ENCODE data around the gene MSH4.
"Not testable (repeated sequence)": the region's sequence is repeated elsewhere in the genome, so short reads cannot be mapped to it uniquely, and the experiment has no call there.

Gene MSH4

DNA sequence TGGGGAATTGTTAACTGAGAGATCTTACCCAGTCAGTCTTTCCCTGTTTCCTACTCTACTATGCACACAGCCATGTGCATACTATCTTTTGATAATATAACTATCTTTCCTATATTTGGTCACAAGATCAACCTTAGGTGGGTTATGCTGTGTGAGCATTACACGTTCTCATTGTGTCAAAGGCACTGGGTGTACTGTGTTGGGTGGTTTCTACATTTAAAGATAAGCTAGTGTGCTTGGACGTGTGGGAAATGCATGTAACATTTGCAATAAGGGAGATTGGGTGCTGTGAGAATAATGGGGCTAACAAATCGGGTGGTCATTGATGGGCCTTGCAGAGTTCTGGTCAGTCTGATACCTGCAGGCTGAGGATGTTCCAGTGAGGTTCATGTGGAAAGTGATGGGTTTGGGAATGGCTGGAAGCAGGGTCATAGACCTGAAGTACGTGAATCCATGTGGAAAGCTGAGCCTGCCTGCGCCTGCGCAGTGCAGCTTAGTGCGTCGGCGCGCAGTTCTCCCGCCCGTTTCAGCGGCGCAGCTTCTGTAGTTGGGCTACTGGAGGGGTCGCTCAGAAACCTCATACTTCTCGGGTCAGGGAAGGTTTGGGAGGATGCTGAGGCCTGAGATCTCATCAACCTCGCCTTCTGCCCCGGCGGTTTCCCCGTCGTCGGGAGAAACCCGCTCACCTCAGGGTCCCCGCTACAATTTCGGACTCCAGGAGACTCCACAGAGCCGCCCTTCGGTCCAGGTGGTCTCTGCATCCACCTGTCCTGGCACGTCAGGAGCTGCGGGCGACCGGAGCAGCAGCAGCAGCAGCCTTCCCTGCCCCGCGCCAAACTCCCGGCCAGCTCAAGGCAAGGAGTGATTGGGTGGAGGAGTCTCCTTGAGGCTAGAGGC is at the start of gene MSH4:
Gene MSH4 (plus strand): TSS at position 507 of the 897 bp plus-strand sequence. CDS start 104 bp downstream, at position 611.
- H3K27ac Mint-ChIP-seq, result peak within 1 kb of the TSS; percentile 76
- peaks cover 2 to 3% of the 10 kb centered on the region in 2 donors for H3K4me1 Mint-ChIP-seq
- no peak for DNase-seq
- peak; percentile 28 to 30 for ATAC-seq (replicated peaks)
- H3K9me3 Mint-ChIP-seq, result no peaks in the 10 kb centered on the region
- peaks cover 32 to 53% of the 10 kb centered on the region in 2 donors for H3K36me3 Mint-ChIP-seq
- peak within 1 kb of the TSS in 1 of 2 donors; percentile 50 for H3K4me3 Mint-ChIP-seq
- no peaks in the 10 kb centered on the region for H3K27me3 Mint-ChIP-seq

GRCh38 chr1:75757210-75757609 is 39.5 kb upstream of the MSH4 start:
- not testable (repeated sequence) for H3K9me3 Mint-ChIP-seq; H3K27ac Mint-ChIP-seq; H3K4me3 Mint-ChIP-seq; DNase-seq; H3K4me1 Mint-ChIP-seq; H3K27me3 Mint-ChIP-seq; ATAC-seq (replicated peaks)
- H3K36me3 Mint-ChIP-seq, result peaks cover 61 to 72% of the 10 kb centered on the region in 2 donors

DNA sequence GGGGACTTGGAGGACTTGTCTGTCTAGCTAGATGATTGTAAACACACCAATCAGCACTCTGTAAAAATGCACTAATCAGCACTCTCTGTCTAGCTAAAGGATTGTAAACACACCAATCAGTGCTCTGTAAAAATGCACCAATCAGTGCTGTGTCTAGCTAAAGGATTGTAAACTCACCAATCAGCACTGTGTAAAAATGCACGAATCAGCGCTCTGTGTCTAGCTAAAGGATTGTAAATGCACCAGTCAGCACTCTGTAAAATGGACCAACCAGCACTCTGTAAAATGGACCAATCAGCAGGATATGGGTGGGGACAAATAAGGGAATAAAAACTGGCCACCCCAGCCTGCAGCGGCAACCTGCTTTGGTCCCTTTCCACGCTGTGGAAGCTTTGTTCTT is 38.1 kb upstream of the MSH4 start:
- H3K27me3 Mint-ChIP-seq; ATAC-seq (replicated peaks); H3K9me3 Mint-ChIP-seq; DNase-seq; H3K4me1 Mint-ChIP-seq; H3K27ac Mint-ChIP-seq; H3K4me3 Mint-ChIP-seq: not testable (repeated sequence)
- H3K36me3 Mint-ChIP-seq, result peaks cover 51 to 60% of the 10 kb centered on the region in 2 donors

DNA sequence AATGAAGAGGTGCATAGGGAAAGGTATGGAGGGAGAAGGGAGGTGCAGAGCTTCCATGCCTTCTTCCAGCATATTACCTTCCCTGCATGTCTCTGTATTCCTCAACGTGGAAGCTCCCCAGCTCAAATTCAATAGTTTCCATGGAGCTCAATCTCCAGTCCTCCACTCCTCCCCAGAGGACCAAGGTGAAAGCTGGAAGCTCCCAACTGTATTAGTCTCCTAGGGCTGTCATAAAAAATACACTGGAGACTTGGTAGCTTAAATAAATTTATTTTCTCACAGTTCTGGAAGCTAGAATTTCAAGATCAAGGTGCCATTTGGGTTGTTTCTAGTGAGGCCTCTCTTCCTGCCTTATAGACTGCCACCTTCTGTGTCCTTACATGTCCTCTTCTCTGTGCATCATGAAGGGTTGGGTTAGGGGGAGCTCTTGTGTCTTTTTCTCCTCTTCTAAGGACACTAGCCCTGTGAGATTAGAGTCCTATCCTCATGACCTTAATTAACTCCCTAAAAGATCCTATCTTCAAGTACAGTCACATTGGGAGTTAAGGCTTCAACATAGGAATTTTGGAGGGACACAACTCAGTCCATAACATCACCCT is 32.5 kb upstream of the MSH4 start:
- DNase-seq, result no peak
- Mint-ChIP-seq H3K4me3 (no peak overlapping the region), H3K36me3 (peaks cover 7 to 20% of the 10 kb centered on the region in 2 donors), H3K27ac (no peak overlapping the region), H3K9me3 (no peaks in the 10 kb centered on the region), H3K27me3 (no peaks in the 10 kb centered on the region), H3K4me1 (peaks cover 0 to 2% of the 10 kb centered on the region in 2 donors)
- ATAC-seq (replicated peaks), result no peak

DNA sequence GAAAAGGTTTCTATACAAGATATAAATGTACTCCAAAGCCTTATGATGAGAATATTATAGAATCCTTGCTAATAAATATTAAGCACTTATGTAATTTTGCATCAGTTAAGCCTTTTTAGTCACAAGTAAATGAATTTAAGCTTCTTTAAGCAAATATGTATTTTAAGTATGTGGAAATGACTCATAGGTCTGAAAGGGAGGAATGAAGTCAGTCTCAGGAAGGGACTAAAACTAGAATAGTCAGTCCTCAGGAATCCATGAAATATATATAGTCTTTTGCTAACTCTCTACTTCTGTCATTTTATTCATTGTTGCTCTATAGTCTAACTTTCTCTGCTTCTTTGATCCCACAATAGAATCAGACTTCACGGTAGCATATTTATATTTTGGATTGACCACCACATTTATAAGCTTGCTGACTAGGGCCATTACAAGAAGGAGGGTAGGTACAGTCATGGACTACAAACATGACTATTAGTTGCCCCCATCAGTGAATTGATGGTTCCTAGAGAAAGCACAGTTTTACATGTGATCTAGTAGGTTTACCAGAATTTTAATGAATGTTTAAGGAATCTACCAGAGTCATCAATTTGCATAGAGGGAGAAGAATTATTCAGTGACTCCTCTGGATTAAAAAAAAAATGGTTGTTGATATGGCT is 30.9 kb upstream of the MSH4 start:
- no peak for ATAC-seq (replicated peaks)
- Mint-ChIP-seq H3K4me1 (peaks cover 0 to 2% of the 10 kb centered on the region in 2 donors), H3K27me3 (no peaks in the 10 kb centered on the region), H3K36me3 (peaks cover 7 to 17% of the 10 kb centered on the region in 2 donors), H3K9me3 (no peaks in the 10 kb centered on the region), H3K27ac (no peak overlapping the region), H3K4me3 (no peak overlapping the region)
- DNase-seq, result no peak

- no peaks in the 10 kb centered on the region for H3K9me3 Mint-ChIP-seq
- DNase-seq, result no peak
Measured at GRCh38 chr1:75768016-75768415, 28.7 kb upstream of the MSH4 start.

DNA sequence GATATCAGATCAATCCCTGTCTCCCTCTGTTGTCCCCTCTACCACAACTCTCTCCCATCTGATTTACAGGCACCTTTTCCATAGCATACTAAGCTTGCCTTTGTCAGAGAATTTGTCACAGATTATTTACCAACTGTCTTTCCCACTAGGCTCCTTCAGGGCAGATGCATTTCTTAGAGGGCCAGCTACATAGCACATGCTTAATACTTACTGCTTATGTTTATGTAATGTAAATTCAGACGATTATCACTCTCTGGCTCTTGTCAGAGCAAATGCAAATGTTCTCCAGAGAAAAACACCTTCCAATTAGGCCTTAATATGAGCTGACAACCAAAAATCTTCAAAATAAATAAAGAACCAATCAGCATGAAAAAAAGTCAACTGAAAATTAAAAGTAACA is 25.9 kb upstream of the MSH4 start:
- Mint-ChIP-seq H3K9me3 (no peaks in the 10 kb centered on the region), H3K27me3 (peaks cover 7 to 14% of the 10 kb centered on the region in 2 donors), H3K27ac (no peak overlapping the region), H3K4me1 (peaks cover 0 to 2% of the 10 kb centered on the region in 2 donors), H3K36me3 (peaks cover 0 to 9% of the 10 kb centered on the region in 2 donors), H3K4me3 (no peak overlapping the region)
- ATAC-seq (replicated peaks), result no peak
- DNase-seq, result no peak

More at GRCh38 chr1:75768016-75768415, 28.7 kb upstream of the MSH4 start:
- Mint-ChIP-seq H3K27ac (no peak overlapping the region), H3K27me3 (no peaks in the 10 kb centered on the region), H3K4me3 (no peak overlapping the region), H3K36me3 (peaks cover 7 to 9% of the 10 kb centered on the region in 2 donors), H3K4me1 (peaks cover 0 to 2% of the 10 kb centered on the region in 2 donors)
- ATAC-seq (replicated peaks), result no peak

- Mint-ChIP-seq H3K9me3 (no peaks in the 10 kb centered on the region), H3K27ac (no peak overlapping the region), H3K27me3 (peaks cover 7 to 14% of the 10 kb centered on the region in 2 donors), H3K36me3 (peaks cover 0 to 9% of the 10 kb centered on the region in 2 donors), H3K4me1 (no peaks in the 10 kb centered on the region), H3K4me3 (no peak overlapping the region)
- no peak for ATAC-seq (replicated peaks)
- DNase-seq, result no peak
Measured at GRCh38 chr1:75771978-75772377, 24.7 kb upstream of the MSH4 start.

DNA sequence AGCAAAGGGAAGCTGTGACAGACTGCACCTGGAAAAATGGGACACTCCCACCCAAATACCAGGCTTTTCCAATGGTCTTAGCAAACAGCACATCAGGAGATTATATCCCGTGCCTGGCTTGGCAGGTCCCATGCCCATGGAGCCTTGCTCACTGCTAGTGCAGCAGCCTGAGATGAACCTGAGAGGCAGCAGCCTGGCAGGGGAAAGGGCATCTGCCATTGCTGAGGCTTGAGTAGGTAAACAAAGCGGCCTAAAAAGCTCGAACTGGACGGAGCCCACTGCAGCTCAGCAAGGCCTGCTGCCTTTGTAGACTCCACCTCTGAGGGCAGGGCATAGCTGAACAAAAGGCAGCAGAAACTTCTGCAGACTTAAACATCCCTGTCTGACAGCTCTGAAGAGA is 18.9 kb upstream of the MSH4 start:
- Mint-ChIP-seq H3K27me3 (peaks cover 30 to 44% of the 10 kb centered on the region in 2 donors), H3K36me3 (peaks cover 3 to 25% of the 10 kb centered on the region in 2 donors)
- ATAC-seq (replicated peaks); H3K9me3 Mint-ChIP-seq; H3K27ac Mint-ChIP-seq; H3K4me3 Mint-ChIP-seq; DNase-seq; H3K4me1 Mint-ChIP-seq: not testable (repeated sequence)

DNA sequence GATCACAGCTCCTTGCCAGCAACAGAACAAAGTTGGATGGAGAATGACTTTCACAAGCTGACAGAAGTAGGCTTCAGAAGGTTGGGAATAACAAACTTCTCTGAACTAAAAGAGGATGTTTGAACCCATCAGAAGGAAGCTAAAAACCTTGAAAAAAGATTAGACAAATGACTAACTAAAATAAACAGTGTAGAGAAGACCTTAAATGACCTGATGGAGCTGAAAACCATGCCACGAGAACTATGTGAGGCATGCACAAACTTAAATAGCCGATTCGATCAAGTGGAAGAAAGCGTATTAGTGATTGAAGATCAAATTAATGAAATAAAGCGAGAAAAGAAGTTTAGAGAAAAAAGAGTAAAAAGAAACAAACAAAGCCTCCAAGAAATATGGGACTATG is 18.0 kb upstream of the MSH4 start:
- not testable (repeated sequence) for H3K9me3 Mint-ChIP-seq; H3K4me1 Mint-ChIP-seq; H3K4me3 Mint-ChIP-seq; DNase-seq; H3K27ac Mint-ChIP-seq; ATAC-seq (replicated peaks)
- Mint-ChIP-seq H3K36me3 (peaks cover 3 to 25% of the 10 kb centered on the region in 2 donors), H3K27me3 (peaks cover 30 to 44% of the 10 kb centered on the region in 2 donors)

GRCh38 chr1:75780183-75780582 is 16.5 kb upstream of the MSH4 start:
- H3K9me3 Mint-ChIP-seq; H3K4me1 Mint-ChIP-seq; H3K27ac Mint-ChIP-seq; ATAC-seq (replicated peaks); H3K4me3 Mint-ChIP-seq; DNase-seq: not testable (repeated sequence)
- Mint-ChIP-seq H3K36me3 (peaks cover 3 to 16% of the 10 kb centered on the region in 2 donors), H3K27me3 (peaks cover 25 to 33% of the 10 kb centered on the region in 2 donors)

GRCh38 chr1:75783920-75784319 is 12.8 kb upstream of the MSH4 start:
- peak overlapping the region; percentile 68 for H3K27ac Mint-ChIP-seq
- not testable (repeated sequence) for H3K9me3 Mint-ChIP-seq

DNA sequence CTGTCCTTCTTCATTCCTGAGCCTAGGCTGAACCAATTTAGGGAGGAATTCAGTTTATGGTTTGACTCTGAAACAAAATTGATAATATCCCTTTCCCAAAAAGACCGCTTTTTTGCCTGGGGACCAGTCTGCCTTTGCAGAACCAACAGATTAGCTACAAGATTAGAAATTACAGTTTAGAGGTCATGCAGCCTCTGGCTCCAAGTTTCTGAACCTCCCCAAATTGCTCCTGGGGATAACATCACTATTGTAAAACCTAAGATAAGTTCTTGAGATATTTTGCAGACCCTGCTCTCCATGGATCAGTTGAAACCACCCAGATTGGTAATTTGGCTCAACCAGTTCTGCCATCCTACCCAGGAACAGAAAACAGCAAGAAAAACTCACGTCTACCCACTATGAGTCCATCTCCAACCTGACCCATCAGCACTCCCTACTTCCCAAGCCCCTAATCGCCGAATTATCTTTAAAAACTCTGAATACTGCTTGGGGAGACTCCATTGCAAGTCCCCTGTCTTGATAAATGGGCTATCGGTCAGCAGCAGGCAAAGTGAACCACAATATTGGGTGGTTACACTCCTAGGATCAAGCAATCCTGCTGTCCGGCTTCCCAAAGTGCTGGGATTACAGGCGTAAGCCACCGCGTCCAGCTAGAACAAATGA is 11.2 kb upstream of the MSH4 start:
- peak; percentile 19 to 25 for ATAC-seq (replicated peaks)
- Mint-ChIP-seq H3K4me1 (peaks cover 19 to 44% of the 10 kb centered on the region in 2 donors), H3K9me3 (peaks cover 2 to 4% of the 10 kb centered on the region in 2 donors), H3K27me3 (peaks cover 8 to 11% of the 10 kb centered on the region in 2 donors), H3K4me3 (peak overlapping the region; percentile 94 to 95), H3K36me3 (peaks cover 32 to 47% of the 10 kb centered on the region in 2 donors), H3K27ac (peak overlapping the region; percentile 97)
- DNase-seq, result no peak

More at GRCh38 chr1:75783920-75784319, 12.8 kb upstream of the MSH4 start:
- H3K4me1 Mint-ChIP-seq, result peaks cover 11 to 29% of the 10 kb centered on the region in 2 donors
- not testable (repeated sequence) for DNase-seq; ATAC-seq (replicated peaks)
- H3K27me3 Mint-ChIP-seq, result peaks cover 16 to 20% of the 10 kb centered on the region in 2 donors
- peak overlapping the region in 1 of 2 donors; percentile 61 for H3K4me3 Mint-ChIP-seq
- H3K36me3 Mint-ChIP-seq, result peaks cover 22 to 35% of the 10 kb centered on the region in 2 donors
